CD4-positive, alpha-beta T cell treated with Interferon alpha-2 for 1 hour (primary cell): ENCODE results near the gene BBIP1.
A peak's percentile ranks its signal among the peaks of the same experiment; 100 is the strongest.

Experiments used
- DNase-seq, 2 donors: peaks; one replicate each; pipeline ENCODE4 v3.0.0-alpha.2; 2020 to 2022

BBIP1 gene

DNA sequence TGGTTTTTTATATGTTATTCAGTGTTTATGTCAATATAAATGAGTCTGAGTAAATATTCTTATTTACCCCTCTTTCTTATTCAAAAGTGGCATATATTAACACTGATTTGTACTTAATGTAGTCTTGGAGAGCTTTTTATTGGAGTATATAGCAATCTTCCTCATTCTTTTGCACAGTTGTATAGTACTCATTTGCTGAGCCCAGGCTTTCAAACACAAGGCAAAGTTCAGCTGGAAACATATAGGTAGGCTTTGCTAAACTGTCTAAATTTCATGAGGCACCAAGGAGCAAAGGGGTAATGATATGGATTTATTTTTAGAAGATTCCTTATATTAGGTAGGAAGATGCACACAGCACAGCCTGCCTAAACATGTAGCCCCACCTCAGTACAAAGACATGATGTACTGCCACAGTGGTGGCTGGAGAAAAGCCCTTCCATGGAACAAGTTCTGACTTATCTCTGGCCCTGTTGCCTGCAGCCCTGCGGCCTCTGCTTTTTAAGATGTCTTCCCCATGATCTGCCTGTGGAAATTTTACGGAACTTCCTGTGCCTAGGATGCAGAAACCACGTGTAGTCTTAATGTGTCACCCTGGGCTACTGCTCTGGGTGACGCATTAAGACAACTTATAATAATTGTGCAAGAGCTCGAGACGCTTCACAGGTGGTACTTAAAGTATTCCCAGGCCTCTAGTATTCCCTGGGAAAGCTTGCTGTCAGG is 56.9 kb downstream of the BBIP1 start:
- peak in 1 of 2 donors; percentile 44 for DNase-seq

DNA sequence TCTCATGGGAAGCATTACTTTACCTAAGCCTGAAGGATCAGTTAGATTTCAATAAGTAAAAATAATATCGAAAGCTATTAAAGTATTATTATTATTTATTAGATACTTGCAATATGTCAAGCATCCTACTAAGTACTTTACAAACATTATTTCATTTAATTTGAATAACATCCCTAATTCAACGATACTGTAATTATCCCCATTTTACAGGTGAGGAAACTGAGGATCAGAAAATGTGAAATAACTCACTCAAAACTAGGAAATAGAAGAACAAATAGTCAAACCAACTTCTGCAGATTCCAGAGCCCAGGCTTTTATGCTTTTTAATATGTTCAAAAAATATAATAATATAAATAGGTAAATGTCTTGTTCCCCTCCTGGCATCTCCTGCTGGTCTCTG is 57.5 kb downstream of the BBIP1 start:
- no peak for DNase-seq

DNA sequence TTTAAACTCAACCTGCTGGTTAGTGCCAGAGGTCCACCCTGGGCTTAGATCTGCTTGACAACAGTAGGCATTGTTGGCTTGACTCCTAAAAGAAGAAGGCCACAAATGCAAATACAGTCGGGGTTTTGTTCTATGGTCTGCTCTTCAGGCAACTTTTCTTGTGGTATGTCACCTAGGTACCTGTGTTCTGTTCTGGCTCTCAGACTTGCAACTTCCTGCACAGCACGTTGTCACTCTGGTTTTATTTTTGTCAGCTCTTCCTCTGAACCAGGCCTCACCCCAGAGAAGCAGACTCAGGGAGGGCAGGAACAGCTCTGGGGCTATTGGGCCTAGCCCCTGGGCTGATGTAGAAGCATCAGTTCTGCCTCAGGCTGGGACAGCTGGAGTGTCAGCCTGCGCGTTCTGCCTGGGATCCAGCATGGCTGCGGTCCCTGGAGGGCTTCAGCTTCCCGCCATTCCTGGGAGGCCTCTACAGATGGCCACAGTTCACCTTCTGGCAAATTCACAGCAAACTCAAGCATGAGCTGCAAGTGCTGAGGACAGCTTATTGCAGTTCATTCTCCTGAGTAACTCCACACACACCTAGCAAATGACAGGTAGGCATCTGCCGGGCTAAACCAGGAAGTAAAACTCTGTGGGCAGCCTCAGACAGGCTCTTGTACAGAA is 58.3 kb downstream of the BBIP1 start:
- DNase-seq = peak; percentile 68 to 80

DNA sequence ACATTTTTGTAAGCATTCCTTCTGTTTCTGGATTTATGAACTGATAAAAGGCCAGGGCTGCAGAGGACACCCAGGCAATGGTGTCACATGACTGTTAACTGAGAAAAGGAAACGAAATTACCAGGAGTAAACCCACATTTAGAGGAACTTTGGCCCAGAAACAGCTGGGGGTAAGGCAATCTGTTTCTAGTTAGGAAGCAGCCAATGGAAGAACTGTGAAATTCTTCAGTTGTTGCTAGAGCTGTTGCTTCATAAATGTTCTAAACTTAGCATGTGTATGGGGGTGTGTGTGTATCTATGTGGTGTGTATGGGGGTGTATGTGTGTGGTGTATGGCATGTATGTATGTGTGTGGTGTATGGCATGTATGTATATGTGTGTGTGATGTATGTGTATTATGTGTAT is 59.0 kb downstream of the BBIP1 start:
- DNase-seq = no peak

DNA sequence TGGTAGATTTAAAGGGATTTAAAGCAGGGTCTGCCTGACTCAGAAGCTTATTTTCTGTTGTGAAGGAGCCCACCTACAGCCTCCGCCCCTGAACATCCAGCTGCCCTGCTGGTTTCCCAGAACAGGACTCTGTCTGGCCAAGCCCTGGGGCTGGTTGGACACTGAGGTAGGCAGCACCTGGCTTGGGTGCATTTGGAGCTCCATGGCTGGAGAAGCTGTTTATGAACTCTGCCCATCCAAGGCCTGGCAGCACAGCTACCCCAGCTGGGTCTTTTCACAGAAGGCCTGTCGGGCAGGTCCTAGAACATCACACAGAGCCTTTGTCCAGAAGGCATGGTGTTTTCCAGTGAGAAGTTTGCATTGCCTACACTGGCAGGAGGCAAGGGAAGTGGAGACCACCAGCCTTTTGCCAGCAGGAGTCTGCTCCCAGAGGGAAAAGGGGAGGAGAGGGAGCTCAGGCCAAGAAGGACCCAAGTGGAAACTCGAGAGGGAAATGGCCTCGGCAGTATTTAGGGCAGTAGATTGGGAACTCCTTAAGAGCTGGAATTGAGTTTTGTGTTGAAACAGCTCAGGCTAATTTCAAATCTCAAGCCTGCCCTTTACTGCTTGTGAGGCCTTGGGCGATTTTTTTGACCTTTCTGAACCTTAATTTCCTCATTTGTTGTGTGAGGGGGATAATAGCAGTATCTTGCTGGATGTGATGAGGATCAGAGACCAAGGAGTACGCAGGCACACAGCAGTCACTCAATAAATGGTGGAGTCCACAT is 59.6 kb downstream of the BBIP1 start:
- DNase-seq = no peak

DNA sequence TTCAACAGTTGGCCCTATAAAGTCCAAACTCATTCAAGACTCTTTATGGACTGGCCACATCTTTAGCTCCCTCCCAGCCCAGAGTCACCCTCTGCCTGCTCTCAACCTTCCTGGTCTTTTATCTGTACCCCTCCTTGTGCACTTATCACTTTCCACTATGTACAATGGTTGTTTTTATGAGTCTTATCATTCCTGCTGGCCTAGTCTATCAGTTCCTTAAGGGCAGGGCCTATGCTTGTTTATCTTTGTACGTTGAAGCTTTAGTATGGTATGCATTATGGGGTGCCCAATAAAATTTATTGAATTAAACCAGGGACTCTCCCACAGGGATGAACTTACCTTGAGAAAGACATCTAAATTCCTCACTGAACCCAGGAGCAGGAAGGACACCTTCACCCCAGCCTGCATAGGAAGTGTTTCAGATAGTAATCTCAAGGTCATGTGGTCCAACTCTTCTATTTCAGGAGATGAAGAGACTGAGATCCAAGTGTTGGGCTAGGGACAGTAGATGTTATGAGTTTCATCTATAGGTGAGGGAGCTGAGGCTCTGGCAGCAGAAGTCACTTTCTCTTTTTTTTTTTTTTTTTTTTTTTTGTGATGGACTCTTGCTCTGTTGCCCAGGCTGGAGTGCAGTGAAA is 60.6 kb downstream of the BBIP1 start:
- DNase-seq = no peak

DNA sequence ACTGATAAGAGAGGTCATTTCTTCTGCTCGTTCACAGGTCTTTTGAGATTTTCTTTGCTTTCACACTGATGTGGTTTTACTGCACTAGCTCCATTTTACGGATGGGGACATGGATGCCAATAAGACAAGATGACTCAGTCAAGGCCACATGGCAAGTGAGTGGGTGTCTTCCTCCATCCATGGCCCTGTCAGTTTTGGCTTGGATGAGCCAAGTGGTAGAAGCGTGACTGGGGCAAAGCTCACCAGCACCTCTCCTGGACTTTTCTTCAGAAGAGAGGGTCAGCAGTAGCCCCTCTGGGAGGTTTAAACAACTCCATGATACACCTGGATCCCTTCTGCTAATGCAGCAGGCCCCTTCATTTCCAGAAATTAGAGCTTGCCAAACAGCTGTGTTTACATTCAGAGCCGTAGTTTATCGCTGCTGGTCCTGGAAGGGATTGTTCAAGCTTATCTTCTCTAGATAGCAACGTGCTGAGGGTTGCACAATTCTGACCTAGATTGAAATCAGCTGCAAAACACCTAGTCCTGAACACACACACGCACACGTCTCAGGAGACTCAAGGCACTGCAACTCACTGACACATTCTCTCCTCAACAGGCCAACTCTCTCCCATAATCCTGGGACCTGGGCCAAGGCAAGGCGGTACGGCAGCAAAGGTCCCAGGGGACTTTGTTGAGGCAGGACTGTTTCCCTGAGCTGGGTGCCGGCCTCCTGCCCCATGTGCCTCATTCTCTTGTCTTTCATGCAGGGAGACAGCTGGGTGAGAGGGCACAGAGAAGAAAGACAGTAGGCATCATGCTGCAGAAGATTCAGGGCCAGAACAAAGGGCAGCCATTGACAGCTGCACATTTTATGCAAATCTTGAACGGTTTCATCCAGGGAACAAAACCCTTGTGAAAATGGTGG is 61.5 kb downstream of the BBIP1 start:
- DNase-seq = no peak

DNA sequence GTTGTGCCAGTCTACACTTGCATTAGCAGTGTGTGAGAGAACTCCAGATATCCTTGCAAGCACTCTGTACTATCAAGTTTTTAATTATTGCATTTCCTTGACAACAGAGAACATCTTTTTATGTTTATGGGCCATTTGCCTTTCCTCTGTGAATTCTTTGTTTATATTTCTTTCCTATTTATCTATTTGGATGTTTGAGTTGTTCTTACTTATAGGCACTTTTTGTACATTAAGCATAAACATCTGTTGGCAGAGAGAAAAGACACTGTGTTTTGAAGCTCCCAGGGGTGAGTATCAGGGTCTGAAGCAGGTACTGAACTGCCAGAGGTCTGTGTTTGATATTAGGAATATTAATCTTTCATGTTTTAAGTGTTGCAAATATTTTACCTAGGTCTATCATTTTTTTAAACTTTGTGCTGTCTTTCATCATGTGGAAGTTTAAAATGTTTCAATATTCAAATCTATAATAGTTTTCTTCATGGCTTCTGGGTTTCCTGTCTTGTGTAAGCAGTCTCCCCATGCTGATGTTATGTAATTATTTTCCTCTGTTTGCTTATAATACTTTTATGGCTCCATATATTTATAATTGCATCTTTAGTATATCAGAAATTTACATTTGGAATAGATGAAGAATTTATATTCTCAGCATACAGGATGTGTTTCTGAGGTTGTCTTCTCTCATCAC is 64.9 kb downstream of the BBIP1 start:
- DNase-seq = no peak

GRCh38 chr10:110852947-110853346 is 66.0 kb downstream of the BBIP1 start:
- no peak for DNase-seq

GRCh38 chr10:110852255-110852896 is 66.6 kb downstream of the BBIP1 start:
- DNase-seq = no peak

DNA sequence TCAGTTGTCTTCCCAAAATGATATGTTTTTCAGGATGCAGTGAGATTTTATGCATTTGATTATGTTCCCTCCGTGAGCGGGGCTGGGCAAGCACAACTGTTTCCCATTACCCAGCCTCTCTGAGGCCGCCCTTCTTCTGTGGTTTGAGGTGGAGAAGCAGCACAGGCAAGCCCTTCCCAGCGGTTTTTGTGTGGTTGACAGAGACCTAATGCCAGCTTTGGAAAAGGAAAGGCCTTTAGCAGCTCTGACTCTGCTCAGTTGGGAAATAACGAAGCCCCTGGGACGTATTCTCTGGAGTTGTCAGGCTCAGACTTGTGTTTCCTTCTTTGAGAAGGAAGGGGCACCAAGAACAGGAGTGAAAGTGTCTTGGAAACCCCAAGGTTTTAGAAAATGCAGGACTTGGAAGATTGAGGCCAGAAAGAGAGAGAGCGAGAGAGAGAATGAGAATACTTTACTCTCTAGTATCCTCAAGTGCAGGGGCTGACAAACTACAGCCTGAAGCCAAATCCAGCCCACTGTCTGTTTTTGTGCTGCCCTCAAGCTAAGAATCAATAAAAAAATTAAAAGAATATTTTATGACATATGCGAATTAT is 67.9 kb downstream of the BBIP1 start:
- DNase-seq = no peak

DNA sequence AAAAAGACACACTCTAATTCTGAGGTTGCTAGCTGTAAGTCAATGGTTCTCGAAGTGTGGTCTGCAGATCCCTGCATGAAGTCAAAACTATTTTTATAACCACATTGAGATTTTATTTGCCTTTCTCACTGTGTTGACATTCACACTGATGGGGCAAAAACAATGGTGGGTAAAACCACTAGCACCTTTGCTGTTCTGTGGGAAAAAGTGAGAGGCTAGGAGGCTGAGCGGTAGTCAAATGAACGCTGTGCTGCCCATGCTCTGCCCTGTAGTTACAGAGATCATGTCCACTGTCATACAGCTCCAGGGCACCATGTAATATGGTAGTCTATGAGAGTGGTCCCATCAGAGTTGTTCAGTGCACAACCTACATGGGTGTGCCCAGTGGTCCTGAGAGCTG is 68.9 kb downstream of the BBIP1 start:
- peak in 1 of 2 donors; percentile 52 for DNase-seq
